Ishikawa (cell line): ENCODE measurements around the gene PCSK7.

Source experiments
- EP300 ChIP-seq: IDR thresholded peaks from 2 replicates; pipeline ENCODE4 v1.6.1; 2012; ENCODE audit warnings: borderline replicate concordance
- FOXM1 ChIP-seq: IDR thresholded peaks from 2 replicates; pipeline ENCODE4 v1.6.1; 2012; ENCODE audit warnings: low read depth, borderline replicate concordance
- RAD21 ChIP-seq: IDR thresholded peaks from 2 replicates; pipeline ENCODE4 v1.6.1; 2012; ENCODE audit warnings: low read depth
- TCF12 ChIP-seq: IDR thresholded peaks from 2 replicates; pipeline ENCODE4 v1.6.1; 2012; ENCODE audit warnings: low read depth
- YY1 ChIP-seq: IDR thresholded peaks from 2 replicates; pipeline ENCODE4 v1.6.1; 2012; ENCODE audit warnings: low read depth
- TF ChIP-seq, protein P1 (sequence below): IDR thresholded peaks from 2 replicates; pipeline ENCODE4 v1.6.1; 2012; ENCODE audit warnings: low read depth, mild to moderate bottlenecking

DNA sequence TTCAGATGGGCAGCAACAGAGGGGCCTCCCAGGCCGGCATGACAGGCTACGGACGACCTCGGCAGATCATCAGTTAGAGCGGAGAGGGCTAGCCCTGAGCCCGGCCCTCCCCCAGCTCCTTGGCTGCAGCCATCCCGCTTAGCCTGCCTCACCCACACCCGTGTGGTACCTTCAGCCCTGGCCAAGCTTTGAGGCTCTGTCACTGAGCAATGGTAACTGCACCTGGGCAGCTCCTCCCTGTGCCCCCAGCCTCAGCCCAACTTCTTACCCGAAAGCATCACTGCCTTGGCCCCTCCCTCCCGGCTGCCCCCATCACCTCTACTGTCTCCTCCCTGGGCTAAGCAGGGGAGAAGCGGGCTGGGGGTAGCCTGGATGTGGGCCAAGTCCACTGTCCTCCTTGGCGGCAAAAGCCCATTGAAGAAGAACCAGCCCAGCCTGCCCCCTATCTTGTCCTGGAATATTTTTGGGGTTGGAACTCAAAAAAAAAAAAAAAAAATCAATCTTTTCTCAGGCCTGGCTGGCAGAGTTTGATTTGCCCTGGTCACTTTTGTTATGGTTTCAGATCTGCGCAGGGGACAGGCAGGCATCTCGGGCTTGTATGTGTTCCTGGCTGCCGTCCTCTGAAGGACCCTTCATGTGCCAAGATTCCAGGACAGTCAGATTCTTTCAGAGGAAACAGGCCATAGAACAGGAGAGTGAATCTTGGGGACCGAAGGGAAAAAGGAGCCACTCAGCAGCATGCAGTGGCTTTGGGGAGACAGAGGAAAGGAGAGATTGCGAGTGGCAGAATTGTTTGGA lies 27.4 kb downstream of the PCSK7 start:
- TF ChIP-seq FOXM1 (no peak), EP300 (no peak), RAD21 (no peak), TCF12 (no peak), YY1 (no peak)
- TF ChIP-seq, protein P1, sequence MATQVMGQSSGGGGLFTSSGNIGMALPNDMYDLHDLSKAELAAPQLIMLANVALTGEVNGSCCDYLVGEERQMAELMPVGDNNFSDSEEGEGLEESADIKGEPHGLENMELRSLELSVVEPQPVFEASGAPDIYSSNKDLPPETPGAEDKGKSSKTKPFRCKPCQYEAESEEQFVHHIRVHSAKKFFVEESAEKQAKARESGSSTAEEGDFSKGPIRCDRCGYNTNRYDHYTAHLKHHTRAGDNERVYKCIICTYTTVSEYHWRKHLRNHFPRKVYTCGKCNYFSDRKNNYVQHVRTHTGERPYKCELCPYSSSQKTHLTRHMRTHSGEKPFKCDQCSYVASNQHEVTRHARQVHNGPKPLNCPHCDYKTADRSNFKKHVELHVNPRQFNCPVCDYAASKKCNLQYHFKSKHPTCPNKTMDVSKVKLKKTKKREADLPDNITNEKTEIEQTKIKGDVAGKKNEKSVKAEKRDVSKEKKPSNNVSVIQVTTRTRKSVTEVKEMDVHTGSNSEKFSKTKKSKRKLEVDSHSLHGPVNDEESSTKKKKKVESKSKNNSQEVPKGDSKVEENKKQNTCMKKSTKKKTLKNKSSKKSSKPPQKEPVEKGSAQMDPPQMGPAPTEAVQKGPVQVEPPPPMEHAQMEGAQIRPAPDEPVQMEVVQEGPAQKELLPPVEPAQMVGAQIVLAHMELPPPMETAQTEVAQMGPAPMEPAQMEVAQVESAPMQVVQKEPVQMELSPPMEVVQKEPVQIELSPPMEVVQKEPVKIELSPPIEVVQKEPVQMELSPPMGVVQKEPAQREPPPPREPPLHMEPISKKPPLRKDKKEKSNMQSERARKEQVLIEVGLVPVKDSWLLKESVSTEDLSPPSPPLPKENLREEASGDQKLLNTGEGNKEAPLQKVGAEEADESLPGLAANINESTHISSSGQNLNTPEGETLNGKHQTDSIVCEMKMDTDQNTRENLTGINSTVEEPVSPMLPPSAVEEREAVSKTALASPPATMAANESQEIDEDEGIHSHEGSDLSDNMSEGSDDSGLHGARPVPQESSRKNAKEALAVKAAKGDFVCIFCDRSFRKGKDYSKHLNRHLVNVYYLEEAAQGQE = no peak
